Endothelial cell of umbilical vein (primary cell): Measurements from ENCODE around the gene ADAP2.

Experiments used
- EZH2 ChIP-seq: IDR thresholded peaks from 2 replicates; pipeline ENCODE4 v1.6.1; 2012; ENCODE audit warnings: borderline replicate concordance, low read depth, mild to moderate bottlenecking, moderate library complexity, low read length, inconsistent platforms; ENCODE audit not compliant: severe bottlenecking
- JUN ChIP-seq: IDR thresholded peaks from 2 replicates; pipeline ENCODE4 v1.6.1; 2011; ENCODE audit warnings: borderline replicate concordance, low read depth; ENCODE audit not compliant: insufficient read length, insufficient read depth
- POLR2A ChIP-seq: IDR thresholded peaks from 2 replicates; pipeline ENCODE4 v1.6.1; 2012; ENCODE audit warnings: low read depth, mild to moderate bottlenecking, control low read depth, low read length
- TF ChIP-seq, protein P1 (sequence below), 2 donors: IDR thresholded peaks; 1 replicate in 1 of 2; 2 replicates in 1 of 2; pipeline ENCODE4 v1.5.1; 2011; ENCODE audit warnings: low read length in 2 of 2, mild to moderate bottlenecking in 2 of 2, moderate library complexity in 2 of 2, control low read depth in 1 of 2, inconsistent platforms in 1 of 2, low read depth in 1 of 2; ENCODE audit not compliant: insufficient read depth in 1 of 2; ENCODE audit errors: extremely low read depth in 1 of 2

DNA sequence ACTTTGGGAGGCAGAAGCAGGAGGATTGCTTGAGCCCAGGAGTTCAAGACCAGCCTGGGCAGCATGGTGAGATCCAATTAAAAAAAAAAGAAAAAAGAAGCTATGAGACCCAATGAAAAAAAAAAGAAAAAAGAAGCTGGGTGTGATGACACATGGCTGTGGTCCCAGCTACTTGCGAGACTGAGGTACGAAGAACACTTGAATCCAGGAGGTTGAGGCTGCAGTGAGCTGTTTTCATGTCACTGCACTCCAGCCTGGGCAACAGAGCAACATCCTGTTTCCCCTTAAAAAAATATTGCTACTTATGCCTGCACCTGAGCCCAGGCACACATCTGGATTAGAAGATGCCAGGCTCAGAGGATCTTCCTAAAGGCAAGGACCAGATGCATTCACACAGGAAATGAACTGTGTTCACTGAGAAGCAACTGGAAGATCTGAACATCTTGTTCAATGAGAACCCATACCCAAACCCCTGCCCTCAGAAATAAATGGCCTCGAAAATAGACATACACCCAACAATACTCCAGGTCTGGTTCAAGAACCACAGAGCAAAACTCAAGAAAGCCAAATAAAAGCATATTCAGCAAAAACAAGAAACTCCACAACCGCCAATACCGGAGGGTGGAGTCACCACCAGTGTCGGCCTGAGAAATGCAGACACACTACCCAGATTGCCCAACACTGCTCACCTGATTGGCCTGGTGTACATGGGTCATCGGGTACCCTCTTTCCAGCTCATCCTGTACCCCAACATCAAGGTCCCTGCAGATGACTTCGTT is 53.5 kb downstream of the ADAP2 start:
- TF ChIP-seq, protein P1, sequence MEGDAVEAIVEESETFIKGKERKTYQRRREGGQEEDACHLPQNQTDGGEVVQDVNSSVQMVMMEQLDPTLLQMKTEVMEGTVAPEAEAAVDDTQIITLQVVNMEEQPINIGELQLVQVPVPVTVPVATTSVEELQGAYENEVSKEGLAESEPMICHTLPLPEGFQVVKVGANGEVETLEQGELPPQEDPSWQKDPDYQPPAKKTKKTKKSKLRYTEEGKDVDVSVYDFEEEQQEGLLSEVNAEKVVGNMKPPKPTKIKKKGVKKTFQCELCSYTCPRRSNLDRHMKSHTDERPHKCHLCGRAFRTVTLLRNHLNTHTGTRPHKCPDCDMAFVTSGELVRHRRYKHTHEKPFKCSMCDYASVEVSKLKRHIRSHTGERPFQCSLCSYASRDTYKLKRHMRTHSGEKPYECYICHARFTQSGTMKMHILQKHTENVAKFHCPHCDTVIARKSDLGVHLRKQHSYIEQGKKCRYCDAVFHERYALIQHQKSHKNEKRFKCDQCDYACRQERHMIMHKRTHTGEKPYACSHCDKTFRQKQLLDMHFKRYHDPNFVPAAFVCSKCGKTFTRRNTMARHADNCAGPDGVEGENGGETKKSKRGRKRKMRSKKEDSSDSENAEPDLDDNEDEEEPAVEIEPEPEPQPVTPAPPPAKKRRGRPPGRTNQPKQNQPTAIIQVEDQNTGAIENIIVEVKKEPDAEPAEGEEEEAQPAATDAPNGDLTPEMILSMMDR (IDR thresholded peaks at IDR 0.05; ENCODE audit: extremely low read depth in 1 of 2, insufficient read depth in 1 of 2, low read depth in 1 of 2, low read length in 2 of 2), result no peak
- TF ChIP-seq JUN, result no peak
- TF ChIP-seq POLR2A, result no peak
- no peak for TF ChIP-seq EZH2
